CD4-positive, alpha-beta T cell treated with Interleukin-17A for 4 hours (primary cell): ENCODE measurements around the gene LRRC37A3.
A peak's percentile ranks its signal among the peaks of the same experiment; 100 is the strongest.
"Not testable (repeated sequence)": the region's sequence is repeated elsewhere in the genome, so short reads cannot be mapped to it uniquely, and the experiment has no call there.

Experiments used
- DNase-seq: peaks from one replicate; pipeline ENCODE4 v3.0.0-alpha.2; 2020; ENCODE audit warnings: mixed read lengths

The LRRC37A3 gene

GRCh38 chr17:64829824-64830630 lies 89.3 kb downstream of the LRRC37A3 start:
- DNase-seq, result not testable (repeated sequence)

GRCh38 chr17:64829068-64829467 lies 90.2 kb downstream of the LRRC37A3 start:
- DNase-seq, result not testable (repeated sequence)

- DNase-seq, result not testable (repeated sequence)
Observed at GRCh38 chr17:64818904-64819303, 100.4 kb downstream of the LRRC37A3 start.

- DNase-seq, result not testable (repeated sequence)
Observed at GRCh38 chr17:64815833-64816198, 103.5 kb downstream of the LRRC37A3 start.

GRCh38 chr17:64814993-64815832 lies 104.1 kb downstream of the LRRC37A3 start:
- not testable (repeated sequence) for DNase-seq

- DNase-seq, result peak; percentile 63
Observed at GRCh38 chr17:64808178-64808977, 110.9 kb downstream of the LRRC37A3 start.
